AML-193 (cell line): ENCODE data around the gene ARHGEF33.
A peak's percentile ranks its signal among the peaks of the same experiment; 100 is the strongest.
"Not testable (repeated sequence)": the region's sequence is repeated elsewhere in the genome, so short reads cannot be mapped to it uniquely, and the experiment has no call there.

Experiments used
- DNase-seq, 2 experiments: peaks; one replicate each; lab custom pipeline; 2025; lab: John Stamatoyannopoulos, UW

The ARHGEF33 gene

GRCh38 chr2:38911191-38911590 lies 21.5 kb downstream of the ARHGEF33 start:
- DNase-seq: no peak

GRCh38 chr2:38912619-38913018 lies 22.9 kb downstream of the ARHGEF33 start:
- DNase-seq: no peak

- DNase-seq: no peak
Measured at GRCh38 chr2:38922389-38922788, 32.7 kb downstream of the ARHGEF33 start.

- DNase-seq: no peak
Measured at GRCh38 chr2:38922902-38923301, 33.2 kb downstream of the ARHGEF33 start.

- DNase-seq: no peak
Measured at GRCh38 chr2:38925982-38926381, 36.3 kb downstream of the ARHGEF33 start.

GRCh38 chr2:38930600-38930999 lies 40.9 kb downstream of the ARHGEF33 start:
- DNase-seq: no peak

GRCh38 chr2:38932586-38932985 lies 42.9 kb downstream of the ARHGEF33 start:
- DNase-seq: no peak

GRCh38 chr2:38933653-38934052 lies 44.0 kb downstream of the ARHGEF33 start:
- DNase-seq: no peak

GRCh38 chr2:38934742-38935141 lies 45.1 kb downstream of the ARHGEF33 start:
- no peak for DNase-seq

GRCh38 chr2:38935568-38936172 lies 46.0 kb downstream of the ARHGEF33 start:
- no peak for DNase-seq

- not testable (repeated sequence) for DNase-seq
Measured at GRCh38 chr2:38936516-38936915, 46.8 kb downstream of the ARHGEF33 start.

- no peak for DNase-seq
Measured at GRCh38 chr2:38937548-38937947, 47.9 kb downstream of the ARHGEF33 start.

GRCh38 chr2:38940746-38941145 lies 51.1 kb downstream of the ARHGEF33 start:
- no peak for DNase-seq

GRCh38 chr2:38943784-38944183 lies 54.1 kb downstream of the ARHGEF33 start:
- no peak for DNase-seq

GRCh38 chr2:38945372-38945771 lies 55.7 kb downstream of the ARHGEF33 start:
- no peak for DNase-seq

GRCh38 chr2:38945911-38946310 lies 56.2 kb downstream of the ARHGEF33 start:
- DNase-seq: peak in 1 of 2 experiments; percentile 26

- peak; percentile 67 to 74 for DNase-seq
Measured at GRCh38 chr2:38947241-38948239, 57.9 kb downstream of the ARHGEF33 start.

- DNase-seq: no peak
Measured at GRCh38 chr2:38948387-38948882, 58.8 kb downstream of the ARHGEF33 start.

- no peak for DNase-seq
Measured at GRCh38 chr2:38948995-38949394, 59.3 kb downstream of the ARHGEF33 start.

GRCh38 chr2:38951766-38952165 lies 62.1 kb downstream of the ARHGEF33 start:
- DNase-seq: no peak

GRCh38 chr2:38957972-38958371 lies 68.3 kb downstream of the ARHGEF33 start:
- DNase-seq: no peak

GRCh38 chr2:38959466-38959865 lies 69.8 kb downstream of the ARHGEF33 start:
- no peak for DNase-seq
